Measurements from ENCODE around the gene IRX2.

The IRX2 gene

DNA sequence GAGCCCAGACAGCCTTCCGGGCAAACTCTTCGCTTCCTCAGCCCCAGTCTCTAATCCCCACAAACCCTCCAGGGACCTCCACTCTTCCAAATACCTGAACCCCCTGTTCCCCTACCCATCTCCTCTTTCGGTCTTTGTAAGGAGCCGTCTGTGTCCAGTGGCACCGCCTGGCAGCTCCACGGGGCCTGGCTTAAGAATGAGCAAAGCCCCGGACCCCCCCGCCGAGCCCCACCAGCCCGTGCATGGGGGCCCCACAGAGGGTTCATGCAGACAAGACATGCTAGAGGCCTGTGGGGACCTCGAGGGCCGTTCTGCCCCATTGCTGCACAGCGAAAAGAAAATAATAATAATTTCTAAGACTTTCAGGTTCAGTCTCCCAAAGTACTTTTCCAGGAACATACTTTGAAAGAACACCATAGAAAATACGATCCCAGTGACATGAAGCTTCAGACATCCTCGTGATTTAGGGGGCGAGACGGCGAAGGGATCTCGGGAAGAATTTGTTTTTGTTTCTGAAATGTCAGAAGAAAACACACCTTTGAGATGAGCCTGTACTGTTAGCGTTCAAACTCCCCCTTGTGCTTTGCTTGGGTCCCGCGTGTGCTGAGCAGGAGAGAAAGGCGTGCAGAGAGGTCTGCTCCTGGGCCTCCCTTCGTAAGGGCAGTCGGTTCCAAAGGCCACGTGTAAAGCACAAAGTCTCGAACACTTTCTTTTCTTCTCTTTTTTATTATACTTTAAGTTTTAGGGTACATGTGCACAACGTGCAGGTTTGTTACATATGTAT, 49.2 kb downstream of the IRX2 start:
- Histone ChIP-seq H3K4me3 (ENCODE audit: low read length) (no peak overlapping the region), H3K27ac (ENCODE audit: low read depth, low read length) (no peak overlapping the region), H3K27me3 (ENCODE audit: control insufficient read depth, insufficient read depth, low read length) (no peaks in the 10 kb centered on the region), H3K36me3 (ENCODE audit: control insufficient read depth, insufficient read depth, low read length) (no peaks in the 10 kb centered on the region), H3K4me1 (ENCODE audit: control insufficient read depth, insufficient read depth, low read length) (no peaks in the 10 kb centered on the region), H3K9ac (ENCODE audit: low read length) (no peak overlapping the region)

DNA sequence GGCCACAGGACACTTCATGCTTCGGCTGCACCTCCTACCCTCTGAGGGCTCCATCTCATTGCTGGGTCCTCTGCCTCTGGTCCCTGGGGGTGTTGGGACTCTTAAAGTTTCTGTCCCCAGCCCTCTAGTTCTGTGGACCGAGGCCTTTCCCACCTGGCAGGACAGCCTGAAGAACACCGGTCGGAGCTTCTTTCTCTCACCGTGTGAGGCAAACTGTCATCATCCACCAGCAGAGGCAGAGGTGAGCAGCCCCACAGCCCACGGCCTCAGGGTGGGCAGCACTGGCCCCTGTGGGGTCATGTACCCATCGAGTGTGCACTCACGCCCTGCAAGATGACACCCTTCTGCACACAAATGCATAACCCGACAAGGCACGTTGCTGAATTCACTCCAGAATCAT, 49.9 kb downstream of the IRX2 start:
- H3K27me3 ChIP-seq (ENCODE audit: control insufficient read depth, insufficient read depth, low read length): no peaks in the 10 kb centered on the region
- no peak overlapping the region for H3K9ac ChIP-seq (ENCODE audit: low read length)
- H3K27ac ChIP-seq (ENCODE audit: low read depth, low read length): no peak overlapping the region

GRCh38 chr5:2700876-2701275, 50.6 kb downstream of the IRX2 start:
- H3K9ac ChIP-seq (ENCODE audit: low read length): no peak overlapping the region
- H3K4me1 ChIP-seq (ENCODE audit: control insufficient read depth, insufficient read depth, low read length): no peaks in the 10 kb centered on the region
- no peak overlapping the region for H3K27ac ChIP-seq (ENCODE audit: low read depth, low read length)
- no peak overlapping the region for H3K4me3 ChIP-seq (ENCODE audit: low read length)
- no peaks in the 10 kb centered on the region for H3K27me3 ChIP-seq (ENCODE audit: control insufficient read depth, insufficient read depth, low read length)
- no peaks in the 10 kb centered on the region for H3K36me3 ChIP-seq (ENCODE audit: control insufficient read depth, insufficient read depth, low read length)

More for the DNA sequence above, 49.9 kb downstream of the IRX2 start:
- Histone ChIP-seq H3K36me3 (ENCODE audit: control insufficient read depth, insufficient read depth, low read length) (no peaks in the 10 kb centered on the region), H3K4me1 (ENCODE audit: control insufficient read depth, insufficient read depth, low read length) (no peaks in the 10 kb centered on the region), H3K4me3 (ENCODE audit: low read length) (no peak overlapping the region)

DNA sequence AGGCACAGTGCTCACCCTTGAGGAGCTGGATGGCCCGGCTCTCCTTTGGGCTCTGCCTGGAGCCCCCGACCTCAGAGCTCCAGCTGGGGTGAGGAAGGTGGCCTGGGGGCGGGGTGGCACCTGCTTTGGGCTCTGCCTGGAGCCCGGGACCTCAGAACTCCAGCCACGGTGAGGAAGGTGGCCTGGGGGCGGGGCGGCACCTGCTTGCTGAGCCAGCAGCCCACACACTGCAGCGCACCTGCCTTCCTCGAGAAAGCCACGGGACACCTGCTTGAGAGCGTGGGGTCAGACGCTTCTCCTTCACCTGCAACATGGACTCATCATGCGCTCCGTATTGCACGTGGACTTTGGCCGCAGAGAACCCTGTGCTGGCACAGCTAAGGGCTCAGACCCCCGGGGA, 51.8 kb downstream of the IRX2 start:
- Histone ChIP-seq H3K27ac (ENCODE audit: low read depth, low read length) (no peak overlapping the region), H3K4me1 (ENCODE audit: control insufficient read depth, insufficient read depth, low read length) (no peaks in the 10 kb centered on the region), H3K27me3 (ENCODE audit: control insufficient read depth, insufficient read depth, low read length) (no peaks in the 10 kb centered on the region), H3K9ac (ENCODE audit: low read length) (no peak overlapping the region), H3K36me3 (ENCODE audit: control insufficient read depth, insufficient read depth, low read length) (no peaks in the 10 kb centered on the region), H3K4me3 (ENCODE audit: low read length) (no peak overlapping the region)

DNA sequence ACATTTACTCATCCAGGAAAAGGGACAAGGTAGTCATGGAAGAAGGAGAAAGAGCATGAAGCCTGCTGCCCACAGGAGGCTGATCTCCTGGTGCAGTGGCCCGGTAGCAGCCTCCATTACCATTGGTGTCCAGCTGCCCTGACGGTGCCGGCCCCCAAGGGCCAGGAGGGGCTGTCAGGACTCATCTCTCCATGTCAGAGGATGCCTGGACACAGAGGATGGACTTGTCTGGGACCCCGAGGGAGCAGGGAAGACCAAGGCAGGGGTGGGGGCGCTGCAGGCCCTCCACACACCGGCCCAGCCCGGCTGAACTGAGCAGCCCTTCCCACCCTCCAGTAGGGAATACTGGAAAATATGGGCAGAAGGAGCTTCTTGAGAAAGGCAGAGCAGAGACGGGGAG, 52.2 kb downstream of the IRX2 start:
- H3K4me1 ChIP-seq (ENCODE audit: control insufficient read depth, insufficient read depth, low read length): no peaks in the 10 kb centered on the region

DNA sequence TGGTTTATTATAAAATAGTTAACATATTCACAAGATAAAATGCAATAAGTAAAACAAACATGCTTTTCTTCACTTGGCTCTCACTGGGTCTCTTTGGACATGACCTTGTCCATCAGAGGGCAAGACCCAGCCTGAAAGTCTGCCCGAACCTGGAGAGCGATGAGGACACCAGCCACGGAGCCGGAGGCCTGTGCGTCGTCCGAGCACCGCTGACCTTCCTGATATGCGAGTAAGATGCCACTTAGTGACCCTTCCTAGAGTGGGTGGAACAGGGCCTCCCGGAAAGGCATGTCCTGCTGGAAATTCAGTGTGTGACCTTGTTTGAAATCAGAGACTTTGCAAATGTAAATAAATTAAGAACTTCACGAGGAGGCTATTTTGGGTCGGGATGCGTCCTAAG, 52.9 kb downstream of the IRX2 start:
- Histone ChIP-seq H3K27ac (ENCODE audit: low read depth, low read length) (no peak overlapping the region), H3K27me3 (ENCODE audit: control insufficient read depth, insufficient read depth, low read length) (no peaks in the 10 kb centered on the region), H3K4me1 (ENCODE audit: control insufficient read depth, insufficient read depth, low read length) (no peaks in the 10 kb centered on the region), H3K36me3 (ENCODE audit: control insufficient read depth, insufficient read depth, low read length) (no peaks in the 10 kb centered on the region), H3K9ac (ENCODE audit: low read length) (no peak overlapping the region), H3K4me3 (ENCODE audit: low read length) (no peak overlapping the region)

More for the DNA sequence above, 52.2 kb downstream of the IRX2 start:
- Histone ChIP-seq H3K27ac (ENCODE audit: low read depth, low read length) (no peak overlapping the region), H3K36me3 (ENCODE audit: control insufficient read depth, insufficient read depth, low read length) (no peaks in the 10 kb centered on the region), H3K9ac (ENCODE audit: low read length) (no peak overlapping the region), H3K4me3 (ENCODE audit: low read length) (no peak overlapping the region), H3K27me3 (ENCODE audit: control insufficient read depth, insufficient read depth, low read length) (no peaks in the 10 kb centered on the region)

- H3K27me3 ChIP-seq (ENCODE audit: control insufficient read depth, insufficient read depth, low read length): no peaks in the 10 kb centered on the region
- H3K36me3 ChIP-seq (ENCODE audit: control insufficient read depth, insufficient read depth, low read length): no peaks in the 10 kb centered on the region
- no peak overlapping the region for H3K4me3 ChIP-seq (ENCODE audit: low read length)
- no peaks in the 10 kb centered on the region for H3K4me1 ChIP-seq (ENCODE audit: control insufficient read depth, insufficient read depth, low read length)
- no peak overlapping the region for H3K27ac ChIP-seq (ENCODE audit: low read depth, low read length)
- H3K9ac ChIP-seq (ENCODE audit: low read length): no peak overlapping the region
Observed at GRCh38 chr5:2697446-2698200, 53.9 kb downstream of the IRX2 start.

GRCh38 chr5:2697041-2697440, 54.4 kb downstream of the IRX2 start:
- Histone ChIP-seq H3K4me3 (ENCODE audit: low read length) (no peak overlapping the region), H3K27ac (ENCODE audit: low read depth, low read length) (no peak overlapping the region), H3K9ac (ENCODE audit: low read length) (no peak overlapping the region), H3K36me3 (ENCODE audit: control insufficient read depth, insufficient read depth, low read length) (no peaks in the 10 kb centered on the region), H3K27me3 (ENCODE audit: control insufficient read depth, insufficient read depth, low read length) (no peaks in the 10 kb centered on the region), H3K4me1 (ENCODE audit: control insufficient read depth, insufficient read depth, low read length) (no peaks in the 10 kb centered on the region)
